Glomerular endothelial cell (primary cell): ENCODE data around the gene DISP2. TPM values are rescaled to one million over a fixed set of nuclear protein-coding genes. Genes with fewer than 3 reads are reported as not detected.

ENCODE experiments used
- DNase-seq: peaks from one replicate; pipeline ENCODE4 v3.0.0-alpha.2; 2011; ENCODE audit warnings: low read depth, low spot score; ENCODE audit errors: extremely low read depth
- total RNA-seq: library from RNA; depleted of rRNA; stranded (reverse); fragments of >200 nt; gene quantifications from 2 replicates; pipeline ENCODE4 v1.2.3, GENCODE V29; 2015

The DISP2 gene
- total RNA-seq, 1 donor from 2014 or later: 3.9 TPM

GRCh38 chr15:40361640-40362039 is 3.6 kb downstream of the DISP2 start:
- no peak for DNase-seq

- no peak for DNase-seq
These were observed 5.6 kb downstream of the DISP2 start for GRCh38 chr15:40363611-40364010.

GRCh38 chr15:40364251-40364650 is 6.2 kb downstream of the DISP2 start:
- no peak for DNase-seq

- no peak for DNase-seq
These were observed 7.0 kb downstream of the DISP2 start for GRCh38 chr15:40365016-40365415.

- DNase-seq: no peak
These were observed 7.8 kb downstream of the DISP2 start for GRCh38 chr15:40365624-40366456.

- DNase-seq: no peak
These were observed 8.7 kb downstream of the DISP2 start for GRCh38 chr15:40366457-40367370.

- DNase-seq: no peak
These were observed 9.3 kb downstream of the DISP2 start for GRCh38 chr15:40367371-40367685.

GRCh38 chr15:40367686-40368611 is 9.9 kb downstream of the DISP2 start:
- DNase-seq: no peak

GRCh38 chr15:40368719-40369473 is 10.9 kb downstream of the DISP2 start:
- no peak for DNase-seq

GRCh38 chr15:40369474-40369869 is 11.5 kb downstream of the DISP2 start:
- no peak for DNase-seq

GRCh38 chr15:40369971-40370370 is 12.0 kb downstream of the DISP2 start:
- no peak for DNase-seq

GRCh38 chr15:40372981-40373380 is 15.0 kb downstream of the DISP2 start:
- no peak for DNase-seq

- DNase-seq: no peak
These were observed 19.6 kb downstream of the DISP2 start for GRCh38 chr15:40377606-40378005.

- DNase-seq: no peak
These were observed 21.4 kb downstream of the DISP2 start for GRCh38 chr15:40379374-40379773.

GRCh38 chr15:40379853-40380252 is 21.8 kb downstream of the DISP2 start:
- no peak for DNase-seq

GRCh38 chr15:40380636-40381035 is 22.6 kb downstream of the DISP2 start:
- DNase-seq: no peak

- no peak for DNase-seq
These were observed 24.0 kb downstream of the DISP2 start for GRCh38 chr15:40381818-40382529.

- DNase-seq: no peak
These were observed 24.8 kb downstream of the DISP2 start, which contains the start of gene KNSTRN for GRCh38 chr15:40382580-40383456. Gene KNSTRN, plus strand, starts transcription at chr15:40382721. Its CDS starts 115 bp downstream, at chr15:40382836.
